Adrenal gland (tissue), 5 donors: ENCODE data around the gene SNRPD1.
A peak's percentile ranks its signal among the peaks of the same experiment; 100 is the strongest.

ENCODE experiments used
- POLR2A ChIP-seq, 2 donors: fragments of 450-650 bp; IDR thresholded peaks; one replicate each; pipeline ENCODE4 v1.6.1; 2017; ENCODE audit warnings: antibody characterized with exemption in 2 of 2, mild to moderate bottlenecking in 2 of 2, moderate library complexity in 1 of 2
- TF ChIP-seq, protein P1 (sequence below), 6 experiments: fragments of 450-650 bp in 4 of 6; fragments of 200-600 bp in 2 of 6; sonication (generic) in 1 of 6; IDR thresholded peaks; 1 replicate in 5 of 6; 2 replicates in 1 of 6; pipeline versions ENCODE4 v1.5.1 to v1.8.0; 2016 to 2021; ENCODE audit warnings: antibody characterized with exemption in 6 of 6, mild to moderate bottlenecking in 2 of 6, moderate library complexity in 1 of 6
- donor health status: DM: no; HTN: no; CAD: no.

DNA sequence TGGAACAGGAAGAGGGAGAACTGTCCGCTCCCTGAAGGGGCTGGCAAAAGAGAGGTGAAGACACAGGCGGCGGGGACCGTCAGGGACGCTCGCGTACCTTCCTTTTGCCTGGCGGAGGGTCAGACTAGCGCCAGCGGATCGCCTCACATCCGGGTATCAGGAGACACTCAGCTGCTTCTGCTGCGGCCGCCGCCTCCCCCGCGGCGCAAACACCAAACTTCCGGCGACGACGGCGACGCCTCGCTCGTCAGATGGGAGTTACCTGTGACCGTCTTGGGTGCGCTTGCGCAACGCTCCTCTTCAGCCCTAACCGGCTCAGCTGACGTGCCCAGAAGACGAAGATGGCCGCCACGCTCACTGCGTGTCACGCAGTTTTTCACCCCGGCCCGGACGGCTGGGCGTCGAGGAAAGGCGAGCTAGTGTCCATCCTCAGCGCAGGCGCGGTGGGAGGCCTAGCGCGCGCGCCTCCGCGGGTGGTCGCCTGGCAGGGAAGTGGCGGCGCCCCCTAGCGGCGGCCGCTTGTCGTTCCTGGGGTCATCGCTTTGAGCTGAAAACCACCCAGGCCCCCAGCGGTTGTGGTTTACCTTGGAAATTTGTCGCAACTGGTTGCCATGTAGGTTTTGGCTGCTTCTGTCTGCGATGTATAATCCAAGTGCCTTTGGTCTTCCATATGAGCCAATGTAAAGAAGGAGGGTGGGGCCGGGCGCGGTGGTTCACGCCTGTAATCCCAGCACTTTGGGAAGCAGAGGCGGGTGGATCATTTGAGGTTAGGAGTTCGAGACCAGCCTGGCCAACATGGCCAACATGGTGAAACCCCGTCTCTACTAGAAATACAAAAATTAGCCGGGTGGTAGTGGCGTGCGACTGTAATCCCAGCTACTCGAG is 11.3 kb upstream of the SNRPD1 start, which contains the start of gene ESCO1:
- TF ChIP-seq, protein P1, sequence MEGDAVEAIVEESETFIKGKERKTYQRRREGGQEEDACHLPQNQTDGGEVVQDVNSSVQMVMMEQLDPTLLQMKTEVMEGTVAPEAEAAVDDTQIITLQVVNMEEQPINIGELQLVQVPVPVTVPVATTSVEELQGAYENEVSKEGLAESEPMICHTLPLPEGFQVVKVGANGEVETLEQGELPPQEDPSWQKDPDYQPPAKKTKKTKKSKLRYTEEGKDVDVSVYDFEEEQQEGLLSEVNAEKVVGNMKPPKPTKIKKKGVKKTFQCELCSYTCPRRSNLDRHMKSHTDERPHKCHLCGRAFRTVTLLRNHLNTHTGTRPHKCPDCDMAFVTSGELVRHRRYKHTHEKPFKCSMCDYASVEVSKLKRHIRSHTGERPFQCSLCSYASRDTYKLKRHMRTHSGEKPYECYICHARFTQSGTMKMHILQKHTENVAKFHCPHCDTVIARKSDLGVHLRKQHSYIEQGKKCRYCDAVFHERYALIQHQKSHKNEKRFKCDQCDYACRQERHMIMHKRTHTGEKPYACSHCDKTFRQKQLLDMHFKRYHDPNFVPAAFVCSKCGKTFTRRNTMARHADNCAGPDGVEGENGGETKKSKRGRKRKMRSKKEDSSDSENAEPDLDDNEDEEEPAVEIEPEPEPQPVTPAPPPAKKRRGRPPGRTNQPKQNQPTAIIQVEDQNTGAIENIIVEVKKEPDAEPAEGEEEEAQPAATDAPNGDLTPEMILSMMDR (IDR thresholded peaks at IDR 0.05), result peak; percentile 93 to 99 (median 96)
- TF ChIP-seq POLR2A (IDR thresholded peaks at IDR 0.05), result peak; percentile 87 to 95
